ENCODE data around the gene HOXA4. TPM values are rescaled to one million over a fixed set of nuclear protein-coding genes. Genes with fewer than 3 reads are reported as not detected.

Gene HOXA4
- total RNA-seq, 1 donor from 2014 or later = not detected

DNA sequence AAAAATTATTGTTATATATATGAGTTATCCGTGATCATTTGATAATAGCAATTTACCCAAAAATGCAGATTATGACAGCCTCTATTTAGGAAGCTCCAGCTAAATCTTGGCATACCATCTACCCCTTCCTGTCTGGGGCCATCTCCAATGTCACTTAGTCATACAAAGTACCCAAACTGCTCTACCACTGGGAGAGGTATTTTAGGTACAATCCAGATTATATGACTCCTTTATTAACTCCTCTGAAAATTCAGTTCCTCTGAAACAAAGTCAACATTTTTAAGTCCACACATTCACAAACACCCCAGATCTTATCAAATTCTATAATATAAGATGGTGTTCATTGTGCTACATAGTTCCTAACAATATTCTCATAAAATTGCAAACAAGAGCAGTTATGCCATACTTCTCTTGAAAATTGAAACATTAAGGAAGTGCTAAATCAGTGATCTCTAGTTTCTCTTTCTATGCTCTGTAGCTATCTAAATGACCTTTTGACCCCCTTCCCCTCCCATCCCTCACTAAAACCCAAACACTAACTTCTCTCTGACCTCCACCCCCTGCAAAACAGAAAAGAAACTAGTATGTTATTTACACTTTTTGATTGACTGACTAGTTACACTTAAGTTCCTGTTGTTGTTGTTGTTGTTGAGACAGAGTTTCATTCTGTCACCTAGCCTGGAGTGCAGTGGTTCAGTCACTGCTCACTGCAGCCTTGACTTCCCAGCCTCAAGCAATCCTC lies 51.2 kb downstream of the HOXA4 start:
- Mint-ChIP-seq H3K27ac (ENCODE audit: unreplicated experiment) (no peak overlapping the region), H3K4me1 (ENCODE audit: unreplicated experiment) (no peaks in the 10 kb centered on the region), H3K36me3 (ENCODE audit: unreplicated experiment) (no peaks in the 10 kb centered on the region), H3K4me3 (ENCODE audit: unreplicated experiment) (no peak overlapping the region), H3K27me3 (ENCODE audit: unreplicated experiment) (peaks cover 2% of the 10 kb centered on the region), H3K9me3 (ENCODE audit: unreplicated experiment) (peaks cover 5% of the 10 kb centered on the region)
- no peak for DNase-seq (ENCODE audit: extremely low spot score, unreplicated experiment)
- TF ChIP-seq, protein P1, sequence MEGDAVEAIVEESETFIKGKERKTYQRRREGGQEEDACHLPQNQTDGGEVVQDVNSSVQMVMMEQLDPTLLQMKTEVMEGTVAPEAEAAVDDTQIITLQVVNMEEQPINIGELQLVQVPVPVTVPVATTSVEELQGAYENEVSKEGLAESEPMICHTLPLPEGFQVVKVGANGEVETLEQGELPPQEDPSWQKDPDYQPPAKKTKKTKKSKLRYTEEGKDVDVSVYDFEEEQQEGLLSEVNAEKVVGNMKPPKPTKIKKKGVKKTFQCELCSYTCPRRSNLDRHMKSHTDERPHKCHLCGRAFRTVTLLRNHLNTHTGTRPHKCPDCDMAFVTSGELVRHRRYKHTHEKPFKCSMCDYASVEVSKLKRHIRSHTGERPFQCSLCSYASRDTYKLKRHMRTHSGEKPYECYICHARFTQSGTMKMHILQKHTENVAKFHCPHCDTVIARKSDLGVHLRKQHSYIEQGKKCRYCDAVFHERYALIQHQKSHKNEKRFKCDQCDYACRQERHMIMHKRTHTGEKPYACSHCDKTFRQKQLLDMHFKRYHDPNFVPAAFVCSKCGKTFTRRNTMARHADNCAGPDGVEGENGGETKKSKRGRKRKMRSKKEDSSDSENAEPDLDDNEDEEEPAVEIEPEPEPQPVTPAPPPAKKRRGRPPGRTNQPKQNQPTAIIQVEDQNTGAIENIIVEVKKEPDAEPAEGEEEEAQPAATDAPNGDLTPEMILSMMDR (IDR thresholded peaks at IDR 0.05) = no peak

DNA sequence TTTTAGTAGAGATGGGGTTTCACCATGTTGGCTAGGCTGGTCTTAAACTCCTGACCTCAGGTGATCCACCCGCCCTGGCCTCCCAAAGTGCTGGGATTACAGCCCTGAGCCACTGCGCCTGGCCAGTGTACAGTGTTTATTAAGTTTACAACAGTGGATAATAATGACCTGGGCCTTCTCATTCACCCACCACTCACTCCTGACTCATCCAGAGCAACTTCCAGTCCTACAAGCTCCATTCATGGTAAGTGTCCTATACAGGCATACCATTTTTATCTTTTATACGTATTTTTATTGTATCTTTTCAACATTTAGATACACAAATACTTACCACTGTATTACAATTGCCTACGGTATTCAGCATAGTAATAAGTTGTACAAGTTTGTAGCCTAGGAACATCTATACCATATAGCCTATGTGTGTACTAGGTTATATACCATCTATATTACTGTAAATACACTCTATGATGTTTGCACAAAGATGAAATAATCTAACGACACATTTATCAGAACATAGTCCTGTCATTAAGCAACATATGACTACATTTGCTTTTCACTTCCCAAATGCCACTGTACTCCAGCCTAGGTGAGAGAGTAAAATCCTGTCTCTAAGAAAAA lies 51.8 kb downstream of the HOXA4 start:
- DNase-seq (ENCODE audit: extremely low spot score, unreplicated experiment) = no peak
- TF ChIP-seq, protein P1 (IDR thresholded peaks at IDR 0.05) = no peak
- H3K27me3 Mint-ChIP-seq (ENCODE audit: unreplicated experiment) = peaks cover 2% of the 10 kb centered on the region
- H3K36me3 Mint-ChIP-seq (ENCODE audit: unreplicated experiment) = no peaks in the 10 kb centered on the region
- H3K9me3 Mint-ChIP-seq (ENCODE audit: unreplicated experiment) = peaks cover 5% of the 10 kb centered on the region
- no peak overlapping the region for H3K4me3 Mint-ChIP-seq (ENCODE audit: unreplicated experiment)
- H3K4me1 Mint-ChIP-seq (ENCODE audit: unreplicated experiment) = no peaks in the 10 kb centered on the region
- H3K27ac Mint-ChIP-seq (ENCODE audit: unreplicated experiment) = no peak overlapping the region

Small RNA genes lying within 50 kb of the gene (microRNA-seq; reads per million reads assigned to microRNA genes)
- gene MIR196B (ENCODE audit: unreplicated experiment) = 1.6 reads per million

Other genes starting within 250 kb of the HOXA4 start
- gene HOXA1, start 34.8 kb downstream of the HOXA4 start, total RNA-seq = not detected in 2 replicates
- gene HOXA2, start 28.1 kb downstream of the HOXA4 start, total RNA-seq = not detected in 2 replicates
- gene HOXA5, start 12.9 kb upstream of the HOXA4 start, total RNA-seq = not detected in 2 replicates
- gene HOXA6, start 17.0 kb upstream of the HOXA4 start, total RNA-seq = not detected in 2 replicates
- gene HOXA3, start 21.8 kb upstream of the HOXA4 start, total RNA-seq = not detected in 2 replicates
- gene HOXA7, start 25.9 kb upstream of the HOXA4 start, total RNA-seq = not detected in 2 replicates
- gene HOXA9, start 34.8 kb upstream of the HOXA4 start, total RNA-seq = not detected in 2 replicates
- gene HOXA10, start 43.6 kb upstream of the HOXA4 start, total RNA-seq = not detected in 2 replicates
- gene HOXA11, start 54.5 kb upstream of the HOXA4 start, total RNA-seq = not detected in 2 replicates
- gene HOXA13, start 69.3 kb upstream of the HOXA4 start, total RNA-seq = not detected in 2 replicates
- gene EVX1, start 112.0 kb upstream of the HOXA4 start, total RNA-seq = not detected in 2 replicates